Germinal center (tissue), 1 donor: ENCODE data around the gene TTLL13.
"Not testable (repeated sequence)": the region's sequence is repeated elsewhere in the genome, so short reads cannot be mapped to it uniquely, and the experiment has no call there.

Experiments
- DNase-seq: peaks from one replicate; pipeline ENCODE4 v3.0.0; 2012; ENCODE audit warnings: mixed read lengths, low spot score

TTLL13 gene

DNA sequence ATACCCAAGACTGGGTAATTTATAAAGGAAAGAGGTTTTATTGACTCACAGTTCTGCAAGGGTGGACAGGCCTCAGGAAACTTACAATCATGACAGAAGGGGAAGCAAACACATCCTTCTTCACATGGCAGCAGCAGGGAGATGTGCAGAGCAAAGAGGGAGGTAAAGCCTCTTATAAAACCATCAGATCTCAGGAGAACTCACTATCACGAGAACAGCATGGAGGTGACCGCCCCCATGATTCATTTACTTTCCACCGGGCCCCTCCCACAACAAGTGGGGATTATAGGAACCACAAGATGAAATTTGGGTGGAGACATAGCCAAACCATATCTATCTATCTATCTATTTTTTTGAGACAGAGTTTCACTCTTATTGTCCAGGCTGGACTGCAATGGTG, 10.0 kb upstream of the TTLL13 start:
- no peak for DNase-seq

GRCh38 chr15:90240856-90241255, 8.5 kb upstream of the TTLL13 start:
- no peak for DNase-seq

- no peak for DNase-seq
These were observed 7.8 kb upstream of the TTLL13 start for GRCh38 chr15:90241343-90242192.

DNA sequence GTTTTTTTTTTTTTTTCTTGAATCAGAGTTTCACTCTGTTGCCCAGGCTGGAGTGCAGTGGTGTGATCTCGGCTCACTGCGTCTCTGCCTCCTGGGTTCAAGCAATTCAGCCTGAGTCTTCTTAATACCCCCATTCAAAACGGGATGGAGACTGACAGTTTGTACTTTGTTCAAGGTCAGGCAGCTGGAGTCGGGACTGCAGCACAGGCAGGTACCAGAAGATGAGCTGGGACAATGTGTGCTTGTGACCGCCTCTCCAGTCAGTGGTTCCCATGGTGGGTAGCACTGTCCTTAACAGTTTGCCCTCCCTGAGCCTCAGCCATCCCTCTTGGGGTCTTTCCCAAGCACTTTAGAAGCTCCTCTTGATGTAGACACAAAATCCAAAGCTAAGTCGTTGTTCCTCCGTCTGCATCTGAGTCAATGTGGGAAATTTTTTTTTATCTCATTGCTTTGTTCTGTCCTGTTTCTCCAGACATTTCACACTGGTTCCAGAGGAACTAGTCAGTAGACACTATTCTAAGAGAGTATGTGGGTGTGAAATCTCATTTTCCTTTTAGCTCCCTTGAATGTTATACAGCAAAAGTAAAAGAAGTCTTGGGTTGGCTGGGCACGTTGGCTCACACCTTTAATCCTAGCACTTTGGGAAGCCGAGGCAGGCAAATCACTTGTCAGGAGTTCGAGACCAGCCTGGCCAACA, 5.3 kb upstream of the TTLL13 start:
- no peak for DNase-seq

DNA sequence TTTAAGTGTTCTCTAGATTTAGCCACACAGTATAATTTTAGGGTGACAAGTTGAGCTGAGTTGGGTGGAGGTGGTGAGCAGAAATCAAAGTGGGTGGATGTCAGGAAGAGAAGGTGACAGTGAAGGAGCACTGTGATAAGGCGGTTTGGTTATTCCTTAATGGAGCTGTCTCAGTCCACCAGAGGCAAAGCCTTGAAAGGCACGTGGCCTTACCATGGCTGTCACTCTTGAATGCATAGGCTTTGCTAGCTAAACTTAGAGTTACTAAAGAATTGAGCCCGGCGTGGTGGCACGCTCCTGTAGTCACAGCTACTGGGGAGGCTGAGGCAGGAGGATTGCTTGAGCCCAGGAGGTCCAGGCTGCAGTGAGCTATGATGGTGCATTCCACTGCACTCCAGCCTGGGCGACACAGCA, 560 bp upstream of the TTLL13 start:
- DNase-seq = no peak

DNA sequence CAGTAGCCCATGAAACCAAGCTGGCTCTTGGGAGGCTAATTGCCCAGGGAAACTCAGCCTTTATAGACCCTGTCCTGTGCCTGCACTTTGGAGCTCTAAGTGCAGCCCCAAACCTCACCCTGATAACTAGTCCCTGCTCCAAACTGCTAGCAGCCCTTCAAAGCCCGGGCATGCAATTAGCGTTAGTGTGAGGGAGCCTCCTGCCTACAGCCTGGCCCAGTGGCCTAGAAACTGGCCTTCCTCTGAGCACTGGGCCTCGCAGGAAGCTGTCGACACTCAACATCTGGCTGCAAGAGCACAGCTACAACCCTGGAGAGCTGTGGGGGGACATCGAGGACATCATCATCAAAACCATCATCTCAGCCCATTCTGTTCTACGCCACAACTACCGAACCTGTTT, 8.4 kb downstream of the TTLL13 start:
- no peak for DNase-seq

GRCh38 chr15:90259524-90259923, 10.2 kb downstream of the TTLL13 start:
- DNase-seq = no peak

DNA sequence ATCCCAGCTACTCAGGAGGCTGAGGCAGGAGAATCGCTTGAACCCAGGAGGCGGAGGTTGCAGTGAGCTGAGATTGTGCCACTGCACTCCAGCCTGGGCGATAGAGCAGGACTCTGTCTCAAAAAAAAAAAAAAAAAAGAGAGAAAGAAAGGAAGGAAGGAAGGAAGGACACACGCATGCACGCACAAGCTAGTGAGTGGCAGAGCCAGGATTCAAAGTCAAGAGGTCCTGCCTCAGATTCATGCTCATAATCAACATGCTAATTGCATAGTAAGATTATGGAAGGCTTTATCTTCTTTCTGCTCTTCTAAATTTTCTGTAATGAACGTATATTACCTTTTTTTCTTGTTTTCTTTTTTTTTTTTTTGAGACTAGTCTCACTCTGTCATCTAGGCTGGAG, 11.4 kb downstream of the TTLL13 start:
- not testable (repeated sequence) for DNase-seq

GRCh38 chr15:90261811-90262210, 12.5 kb downstream of the TTLL13 start:
- no peak for DNase-seq

DNA sequence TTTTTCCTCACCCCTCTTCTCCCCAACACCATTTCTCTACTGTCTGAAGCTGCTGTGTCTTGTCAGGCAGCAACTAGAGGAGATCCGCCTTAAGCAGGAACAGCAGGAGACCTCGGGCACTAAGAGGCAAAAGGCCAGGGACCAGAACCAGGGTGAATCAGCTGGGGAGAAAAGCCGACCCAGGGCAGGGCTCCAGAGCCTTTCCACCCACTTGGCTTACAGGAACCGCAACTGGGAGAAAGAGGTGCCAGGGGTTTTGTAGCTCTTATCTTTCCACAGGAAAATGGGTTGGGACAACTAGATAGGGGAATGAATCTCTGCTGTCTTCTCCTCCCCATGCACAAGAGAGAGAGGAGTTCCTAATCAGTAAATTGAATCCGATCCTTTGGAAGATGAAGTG, 13.1 kb downstream of the TTLL13 start:
- DNase-seq = no peak

DNA sequence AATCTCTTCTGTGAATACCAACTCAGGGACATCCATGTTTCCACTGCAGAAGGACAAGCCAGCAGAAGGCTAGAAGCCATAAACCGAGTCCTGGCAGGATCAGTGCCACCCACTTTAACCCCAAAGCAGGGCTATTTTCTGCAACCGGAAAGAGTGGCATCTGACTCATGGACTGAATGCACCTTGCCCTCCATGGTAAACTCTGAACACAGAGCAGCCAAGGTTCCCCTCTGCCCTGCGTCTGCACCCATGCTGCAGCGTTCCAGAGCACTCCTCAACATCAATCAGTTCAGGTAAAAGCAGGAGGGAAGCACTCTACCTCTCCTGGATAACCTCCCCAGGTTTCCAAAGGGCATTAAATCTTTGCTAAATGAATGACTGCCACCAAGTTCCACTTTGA, 15.3 kb downstream of the TTLL13 start:
- no peak for DNase-seq

GRCh38 chr15:90265271-90266060, 16.1 kb downstream of the TTLL13 start, which contains the start of gene NGRN:
TSS of gene NGRN (plus strand) at chr15:90265672. CDS start at chr15:90265713, 41 bp downstream.
- DNase-seq = peak; percentile 85

- DNase-seq = peak; percentile 29
These were observed 16.7 kb downstream of the TTLL13 start for GRCh38 chr15:90266061-90266431.

DNA sequence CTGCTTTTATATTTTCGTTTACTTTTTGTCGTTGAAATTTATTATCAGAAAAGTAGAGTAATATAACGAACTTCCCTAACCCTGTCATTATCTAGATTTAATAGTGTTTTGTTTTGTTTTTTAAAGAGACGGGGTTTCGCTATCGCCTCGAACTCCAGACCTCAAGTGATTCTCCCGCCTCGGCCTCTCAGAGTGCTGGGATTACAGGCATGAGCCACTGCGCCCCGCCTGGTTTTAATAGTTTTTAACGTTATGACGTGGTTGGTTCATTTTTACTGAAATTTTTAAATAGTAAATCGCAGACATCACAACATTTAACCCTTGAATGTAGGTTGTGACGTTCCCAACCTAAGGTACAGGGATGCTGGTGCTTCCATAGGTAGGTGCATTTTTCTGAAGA, 17.1 kb downstream of the TTLL13 start:
- no peak for DNase-seq

- no peak for DNase-seq
These were observed 19.1 kb downstream of the TTLL13 start for GRCh38 chr15:90268415-90268814.

DNA sequence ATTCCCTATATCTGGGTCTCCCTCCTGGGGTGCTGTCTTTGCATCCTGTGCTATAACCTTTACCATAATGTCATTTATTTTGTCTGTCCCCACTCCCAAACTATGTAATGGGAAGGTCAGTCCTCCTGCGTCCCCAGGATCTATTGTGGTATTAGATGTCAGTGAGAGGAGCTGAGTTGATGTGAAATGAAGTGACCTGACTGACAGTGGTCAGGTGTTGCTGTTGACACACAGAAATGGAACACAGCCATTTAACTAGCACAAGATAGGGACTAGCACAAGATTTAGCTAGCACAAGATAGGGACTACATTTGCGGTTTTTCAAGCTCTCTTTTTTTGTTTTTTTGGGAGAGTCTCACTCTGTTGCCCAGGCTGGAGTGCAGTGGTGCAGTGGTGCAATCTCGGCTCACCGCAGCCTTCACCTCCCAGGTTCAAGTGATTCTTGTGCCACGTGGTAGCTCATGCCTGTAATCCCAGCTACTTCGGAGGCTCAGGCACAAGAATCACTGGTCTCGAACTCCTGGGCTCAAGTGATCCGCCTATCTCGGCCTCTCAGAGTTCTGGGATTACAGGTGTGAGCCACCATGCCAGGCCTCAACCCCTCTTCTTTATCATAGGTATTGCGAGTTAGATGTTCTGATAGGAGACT, 21.3 kb downstream of the TTLL13 start:
- DNase-seq = no peak

DNA sequence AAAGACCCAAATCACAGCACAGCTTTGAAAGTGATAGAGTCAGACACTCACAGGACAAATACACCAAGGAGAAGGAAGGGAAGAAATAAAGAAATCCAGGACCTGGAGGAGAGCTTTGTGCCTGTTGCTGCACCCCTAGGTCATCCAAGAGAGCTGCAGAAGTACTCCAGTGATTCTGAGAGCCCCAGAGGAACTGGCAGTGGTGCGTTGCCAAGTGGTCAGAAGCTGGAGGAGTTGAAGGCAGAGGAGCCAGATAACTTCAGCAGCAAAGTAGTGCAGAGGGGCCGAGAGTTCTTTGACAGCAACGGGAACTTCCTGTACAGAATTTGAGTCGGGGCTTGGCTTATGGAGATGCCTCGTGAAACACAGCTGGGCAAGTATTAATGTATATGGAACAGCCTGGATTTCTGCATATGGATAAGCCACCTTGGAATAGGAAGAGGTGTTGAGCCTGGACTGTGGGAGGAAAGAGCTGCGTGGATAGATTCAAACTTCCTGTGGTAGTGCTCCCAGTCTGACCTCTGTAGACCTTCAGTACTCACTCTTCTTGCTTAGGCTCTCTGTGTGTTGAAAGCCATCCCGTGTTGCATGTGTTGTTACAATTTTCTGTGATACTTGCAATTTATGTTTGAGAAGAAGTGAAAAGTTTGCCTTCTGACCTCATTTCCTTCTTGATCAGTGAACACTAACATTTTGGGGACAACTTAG, 22.3 kb downstream of the TTLL13 start:
- DNase-seq = no peak

GRCh38 chr15:90278467-90278866, 29.1 kb downstream of the TTLL13 start:
- DNase-seq = not testable (repeated sequence)

GRCh38 chr15:90280743-90281142, 31.4 kb downstream of the TTLL13 start:
- not testable (repeated sequence) for DNase-seq

GRCh38 chr15:90281637-90282036, 32.3 kb downstream of the TTLL13 start:
- DNase-seq = not testable (repeated sequence)

DNA sequence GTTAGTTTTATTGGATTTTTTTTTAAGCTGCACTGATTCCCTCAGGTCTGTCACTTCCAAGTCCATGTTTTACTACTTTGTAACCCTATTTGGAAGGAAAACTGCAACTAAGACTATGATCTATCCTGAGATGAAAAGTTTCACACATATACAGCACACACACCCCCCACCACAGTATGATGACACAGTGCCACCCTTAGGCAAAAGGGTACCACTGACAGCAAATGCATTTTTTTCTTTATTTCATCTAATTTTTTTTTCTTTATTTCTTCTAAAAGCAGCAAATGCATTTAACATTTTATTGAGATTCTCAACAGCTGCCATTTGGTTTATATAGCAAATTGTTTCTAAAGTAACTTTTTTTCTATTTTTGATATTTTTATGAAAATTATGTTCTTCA, 37.3 kb downstream of the TTLL13 start:
- DNase-seq = peak; percentile 25
